ENCODE measurements around the gene RASSF5.

Gene RASSF5

GRCh38 chr1:206518206-206518605, 10.9 kb downstream of the RASSF5 start:
- DNase-seq, result no peak

DNA sequence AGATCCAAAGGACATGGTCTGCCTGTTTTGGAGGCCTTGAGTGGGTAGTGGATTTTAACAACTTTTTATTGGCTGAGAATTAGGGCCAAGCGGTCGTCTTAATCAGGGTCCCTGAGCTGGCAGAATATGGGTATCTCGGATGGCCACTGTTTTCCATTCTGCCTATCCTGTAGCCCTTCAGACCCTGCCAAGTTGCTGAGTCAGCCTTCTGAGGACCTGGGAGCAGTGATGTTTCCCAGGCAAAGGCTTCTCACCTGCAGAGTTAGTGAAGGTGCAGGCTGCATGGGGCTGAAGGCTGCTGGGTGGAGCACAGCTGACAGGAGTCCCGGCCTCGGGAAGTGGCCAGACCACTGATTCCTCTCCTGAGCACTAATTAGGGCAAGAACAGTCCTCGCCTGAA, 11.4 kb downstream of the RASSF5 start:
- DNase-seq, result no peak

GRCh38 chr1:206521127-206521526, 13.8 kb downstream of the RASSF5 start:
- DNase-seq, result no peak

DNA sequence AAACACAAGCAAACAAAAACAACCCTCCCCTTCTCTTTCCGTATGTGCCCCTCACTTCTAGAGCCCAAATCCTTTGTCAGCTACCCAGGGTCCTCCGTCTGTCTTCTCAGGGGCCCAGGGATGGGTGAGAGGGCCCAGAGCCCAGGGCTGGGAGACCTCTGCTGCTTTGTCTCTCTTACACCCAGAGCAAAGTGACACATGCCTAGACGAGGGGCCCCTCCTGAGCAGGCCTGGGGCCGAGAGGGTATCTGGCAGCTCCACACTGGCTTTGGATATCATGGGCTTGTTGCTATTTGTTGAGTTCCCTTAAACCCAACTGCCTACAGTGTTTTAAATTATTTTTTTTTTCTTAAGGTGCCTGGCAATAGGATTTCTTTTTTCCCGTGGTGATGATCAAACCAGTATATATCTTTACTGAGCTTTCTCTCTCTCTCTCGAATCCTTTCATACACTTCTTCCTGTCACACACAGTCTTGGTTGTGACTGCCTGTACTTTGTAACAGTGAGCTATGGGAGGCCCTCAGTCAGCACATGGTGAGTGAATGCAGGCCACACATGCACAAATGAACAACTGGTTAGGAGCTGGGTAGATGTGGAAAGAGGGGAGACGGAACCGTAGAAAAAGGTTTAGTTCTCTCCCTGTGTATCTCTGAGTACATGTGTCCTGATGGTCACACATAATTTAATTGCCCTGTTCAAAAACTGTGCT, 14.5 kb downstream of the RASSF5 start:
- DNase-seq, result no peak

GRCh38 chr1:206524739-206525364, 17.5 kb downstream of the RASSF5 start:
- no peak for DNase-seq

- DNase-seq, result no peak
These were observed 19.0 kb downstream of the RASSF5 start for GRCh38 chr1:206526064-206526911.

- DNase-seq, result no peak
These were observed 22.1 kb downstream of the RASSF5 start for GRCh38 chr1:206529425-206529824.

- no peak for DNase-seq
These were observed 25.0 kb downstream of the RASSF5 start for GRCh38 chr1:206532368-206532767.

- DNase-seq, result no peak
These were observed 27.2 kb downstream of the RASSF5 start for GRCh38 chr1:206534552-206534951.

GRCh38 chr1:206535853-206536188, 28.5 kb downstream of the RASSF5 start:
- no peak for DNase-seq

DNA sequence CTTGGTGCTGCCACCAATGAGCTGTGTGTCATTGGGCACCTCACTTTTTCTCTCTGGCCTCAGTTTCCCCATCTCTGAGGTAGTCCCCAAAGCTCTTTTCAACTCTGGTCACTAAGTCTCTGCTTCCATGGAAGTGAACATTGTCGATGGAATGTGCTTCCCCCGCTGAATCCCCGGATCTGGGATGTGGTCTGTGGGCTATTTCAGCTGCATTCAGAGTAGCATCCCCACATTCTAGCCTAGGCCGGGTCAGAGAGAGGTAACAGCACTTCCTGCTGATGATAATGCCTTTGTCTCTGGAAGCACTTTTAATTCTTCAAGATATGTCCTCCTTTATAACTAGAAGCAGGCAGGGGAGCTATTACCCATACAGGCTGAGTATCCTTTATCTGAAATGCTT, 29.8 kb downstream of the RASSF5 start:
- no peak for DNase-seq

GRCh38 chr1:206538086-206538770, 30.9 kb downstream of the RASSF5 start:
- DNase-seq, result no peak

DNA sequence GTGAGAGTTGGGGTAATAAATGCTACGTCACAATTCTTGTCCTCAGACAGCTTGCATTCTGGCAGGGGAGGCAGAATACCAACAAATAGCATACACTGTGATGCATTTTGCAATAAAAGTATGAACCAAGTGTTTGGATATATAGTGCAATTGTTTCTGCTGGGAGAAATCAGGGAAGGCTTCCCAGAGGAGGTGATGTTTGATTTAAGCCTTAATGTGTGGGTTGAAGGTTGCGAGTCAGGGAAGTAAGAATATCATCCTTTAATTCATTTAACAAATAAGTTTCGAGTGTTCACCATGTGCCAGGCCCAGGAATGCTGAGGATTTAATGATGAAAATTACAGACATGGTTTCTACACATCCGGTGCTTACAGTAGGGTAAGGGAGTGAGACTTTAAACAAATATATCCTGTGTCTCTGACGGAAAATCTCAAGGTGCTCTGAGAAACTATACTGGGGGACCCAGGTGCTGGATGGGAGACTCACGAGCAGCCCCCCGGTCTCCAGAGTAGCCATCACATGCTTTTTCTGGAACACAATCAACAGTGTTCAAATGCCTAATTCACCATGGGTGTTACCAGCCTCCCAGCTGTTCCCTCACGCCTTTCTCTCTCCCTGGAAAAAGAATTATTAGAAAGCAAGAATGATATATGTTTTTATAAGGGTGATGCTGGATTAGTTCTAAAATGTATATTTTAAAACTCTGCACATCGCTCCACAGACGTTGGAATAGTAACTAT, 31.7 kb downstream of the RASSF5 start:
- no peak for DNase-seq

DNA sequence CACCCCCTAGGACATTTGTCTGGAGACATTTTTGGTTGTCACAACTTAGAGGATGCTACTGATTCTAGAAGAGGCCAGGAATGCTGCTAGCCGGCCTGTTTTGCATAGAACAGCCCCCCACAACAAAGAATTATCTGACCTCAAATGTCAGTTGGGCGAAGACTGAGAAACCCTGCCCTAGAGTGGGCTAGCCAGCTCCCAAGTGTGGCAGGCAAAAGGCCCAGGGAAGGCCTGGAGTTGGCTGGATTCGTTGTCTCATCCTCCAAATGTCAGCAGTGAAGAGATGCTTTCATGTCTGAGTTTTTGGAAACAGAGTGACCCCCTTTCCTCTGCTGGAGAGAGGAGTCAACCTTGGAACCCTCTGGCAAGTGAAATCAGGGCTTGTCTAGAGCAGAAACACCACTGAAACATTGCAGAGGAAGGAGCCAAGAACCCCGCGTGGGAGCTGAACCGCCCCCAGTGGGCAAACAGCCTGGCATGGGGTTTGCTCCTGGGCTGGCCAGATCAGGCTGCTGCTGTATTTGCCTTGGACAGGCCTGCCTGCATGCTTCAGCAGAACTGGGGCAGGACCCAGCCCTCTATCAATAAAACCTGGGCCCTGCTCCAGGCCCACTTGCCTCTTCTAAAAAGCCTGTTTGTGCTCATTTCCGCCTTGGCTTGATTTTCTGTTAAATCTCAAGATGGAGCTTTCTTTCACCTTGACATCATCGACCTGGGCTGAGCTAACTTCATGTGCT, 32.9 kb downstream of the RASSF5 start:
- DNase-seq, result no peak

DNA sequence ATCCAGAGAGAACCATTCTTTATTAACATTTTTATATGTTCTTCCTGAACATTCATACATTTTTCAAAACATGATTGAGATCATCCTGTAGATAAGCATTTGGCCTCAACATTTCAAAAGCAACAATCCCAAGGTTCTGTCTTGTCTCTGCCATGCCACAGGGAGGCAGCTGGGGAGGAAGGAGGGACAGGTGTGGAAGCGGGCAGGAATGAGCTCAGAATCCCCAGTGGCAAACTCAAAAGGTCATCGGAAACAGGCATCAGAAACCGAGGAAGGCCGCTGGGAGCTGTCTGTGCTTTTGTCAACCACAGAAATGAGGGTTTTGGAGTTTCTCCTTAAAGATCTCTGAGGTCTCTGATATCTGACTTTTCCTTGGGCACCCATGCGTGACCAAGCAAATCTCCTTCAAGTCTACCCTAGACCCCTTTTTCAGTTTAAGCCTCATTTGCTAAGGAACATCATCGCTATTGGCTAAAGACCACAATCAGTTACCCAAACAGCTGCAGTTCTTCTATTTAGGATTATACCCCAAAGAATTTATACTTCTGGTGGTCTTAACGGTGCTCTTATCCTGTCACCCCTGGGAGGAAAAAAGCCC, 34.0 kb downstream of the RASSF5 start:
- DNase-seq, result no peak

DNA sequence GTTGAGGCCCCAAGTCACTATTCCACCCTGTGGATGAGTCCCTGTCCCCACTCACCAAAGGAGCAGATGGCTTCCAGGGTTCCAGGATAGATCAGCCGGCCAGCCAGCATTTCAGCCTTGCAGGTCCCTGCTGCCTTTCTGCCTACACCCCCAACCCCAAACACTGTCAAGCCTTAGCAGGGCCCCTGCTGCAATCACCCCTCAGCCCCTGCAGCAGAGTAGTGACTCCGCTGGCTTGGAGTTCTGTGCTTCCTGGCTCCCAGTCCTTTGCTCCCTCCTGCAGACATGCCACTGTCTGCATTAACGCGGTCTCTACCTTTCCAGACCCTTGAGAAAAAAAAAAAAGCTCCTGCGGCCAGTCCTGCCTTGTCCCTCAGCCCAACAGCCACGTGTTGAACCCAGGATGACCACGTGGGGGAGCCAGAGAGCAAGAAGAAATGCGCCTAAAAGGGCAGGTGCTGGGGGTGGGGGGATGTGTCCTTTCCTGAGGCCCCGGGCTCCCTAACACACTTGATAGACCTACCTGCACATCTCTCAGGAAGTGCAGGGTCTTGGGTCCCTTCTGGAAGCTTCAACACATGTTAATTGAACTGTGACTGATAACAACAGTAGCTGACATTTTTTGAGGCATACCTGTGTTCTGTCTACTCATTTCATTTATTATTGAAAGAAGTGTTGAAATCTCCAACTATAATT, 37.4 kb downstream of the RASSF5 start:
- peak; percentile 88 for DNase-seq

- DNase-seq, result no peak
These were observed 38.0 kb downstream of the RASSF5 start for GRCh38 chr1:206545351-206545750.

GRCh38 chr1:206547104-206547503, 39.8 kb downstream of the RASSF5 start:
- DNase-seq, result no peak

DNA sequence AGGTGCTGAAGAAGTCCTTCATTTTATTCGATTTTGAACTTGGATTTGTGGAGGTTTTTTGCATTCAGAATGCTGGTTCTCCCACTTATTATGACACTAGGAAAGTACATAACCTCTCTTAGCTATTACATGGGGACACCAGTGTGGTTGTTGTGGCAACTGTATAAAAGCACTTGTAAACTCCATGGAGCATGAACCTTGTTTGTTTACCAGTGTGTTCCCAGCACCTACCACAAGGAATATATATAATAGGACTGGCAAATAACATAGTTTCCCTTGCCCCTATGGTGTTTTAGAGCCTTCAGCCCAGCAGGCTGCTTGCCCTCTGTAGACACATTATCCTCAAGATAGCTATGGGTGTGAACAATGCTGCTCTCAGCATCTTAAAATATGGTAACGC, 43.1 kb downstream of the RASSF5 start:
- DNase-seq, result no peak

- DNase-seq, result no peak
These were observed 44.1 kb downstream of the RASSF5 start for GRCh38 chr1:206551296-206551985.
